Retinal pigment epithelial cell (primary cell): Measurements from ENCODE around the gene DUX4.
"Not testable (repeated sequence)": the region's sequence is repeated elsewhere in the genome, so short reads cannot be mapped to it uniquely, and the experiment has no call there.

Experiments used
- DNase-seq: peaks from one replicate; pipeline ENCODE4 v3.0.0-alpha.2; 2010; ENCODE audit warnings: low read depth
- H3K4me3 ChIP-seq: 2 replicates; pipeline ENCODE4 v1.5.1; 2011; ENCODE audit warnings: mild to moderate bottlenecking, low read length, control low read depth, moderate library complexity

DUX4 gene

GRCh38 chr4:190173428-190173827 lies at the start of gene DUX4:
TSS of gene DUX4 (plus strand) at chr4:190173774. CDS start at chr4:190173774, 0 bp downstream.
- not testable (repeated sequence) for DNase-seq, H3K4me3 ChIP-seq

DNA sequence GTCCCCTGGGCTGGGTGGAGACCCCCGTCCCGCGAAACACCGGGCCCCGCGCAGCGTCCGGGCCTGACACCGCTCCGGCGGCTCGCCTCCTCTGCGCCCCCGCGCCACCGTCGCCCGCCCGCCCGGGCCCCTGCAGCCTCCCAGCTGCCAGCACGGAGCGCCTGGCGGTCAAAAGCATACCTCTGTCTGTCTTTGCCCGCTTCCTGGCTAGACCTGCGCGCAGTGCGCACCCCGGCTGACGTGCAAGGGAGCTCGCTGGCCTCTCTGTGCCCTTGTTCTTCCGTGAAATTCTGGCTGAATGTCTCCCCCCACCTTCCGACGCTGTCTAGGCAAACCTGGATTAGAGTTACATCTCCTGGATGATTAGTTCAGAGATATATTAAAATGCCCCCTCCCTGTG lies 1.9 kb downstream of the DUX4 start:
- not testable (repeated sequence) for DNase-seq, H3K4me3 ChIP-seq

DNA sequence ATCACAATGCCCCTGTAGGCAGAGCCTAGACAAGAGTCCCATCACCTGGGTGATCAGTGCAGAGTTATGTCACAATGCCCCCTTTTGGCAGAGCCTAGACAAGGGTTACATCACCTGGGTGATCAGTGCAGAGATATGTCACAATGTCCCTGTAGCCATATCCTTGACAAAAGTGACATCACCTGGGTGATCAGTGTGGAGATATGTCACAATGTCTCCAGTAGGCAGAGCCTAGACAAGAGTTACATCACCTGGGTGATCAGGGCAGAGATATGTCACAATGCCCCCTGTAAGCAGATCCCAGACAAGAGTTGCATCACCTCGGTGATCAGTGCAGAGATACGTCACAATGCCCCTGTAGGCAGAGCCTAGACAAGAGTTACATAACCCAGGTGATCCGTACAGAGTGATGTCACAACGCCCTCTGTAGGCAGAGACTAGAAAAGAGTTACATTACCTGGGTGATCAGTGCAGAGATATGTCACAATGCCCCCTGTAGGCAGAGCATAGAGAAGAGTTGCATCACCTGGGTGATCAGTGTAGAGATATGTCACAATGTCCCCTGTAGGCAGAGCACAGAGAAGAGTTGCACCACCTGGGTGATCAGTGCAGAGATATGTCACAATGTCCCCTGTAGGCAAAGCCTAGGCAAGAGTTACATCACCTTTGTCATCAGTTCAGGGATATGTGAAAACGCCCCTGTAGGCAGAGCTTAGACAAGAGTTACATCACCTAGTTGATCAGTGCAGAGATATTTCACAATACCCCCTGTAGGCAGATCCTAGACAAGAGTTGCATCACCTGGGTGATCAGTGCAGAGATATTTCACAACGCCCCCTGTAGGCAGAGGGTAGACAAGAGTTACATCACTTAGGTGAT lies 4.4 kb downstream of the DUX4 start:
- DNase-seq, H3K4me3 ChIP-seq: not testable (repeated sequence)

DNA sequence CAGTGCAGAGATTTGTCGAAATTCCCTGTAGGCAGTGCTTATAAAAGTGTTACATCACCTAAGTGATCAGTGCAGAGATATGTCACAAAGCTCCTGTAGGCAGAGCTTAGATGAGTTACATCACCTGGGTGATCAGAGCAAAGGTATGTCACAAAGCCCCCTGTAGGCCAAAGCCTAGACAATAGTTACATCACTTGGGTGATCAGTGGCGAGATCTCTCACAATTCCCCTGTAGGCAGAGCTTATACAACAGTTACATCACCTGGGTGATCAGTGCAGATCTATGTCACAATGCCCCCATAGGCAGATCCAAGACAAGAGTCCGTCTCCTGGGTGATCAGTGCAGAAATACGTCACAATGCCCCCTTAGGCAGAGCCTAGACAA lies 5.0 kb downstream of the DUX4 start:
- H3K4me3 ChIP-seq = not testable (repeated sequence)

DNA sequence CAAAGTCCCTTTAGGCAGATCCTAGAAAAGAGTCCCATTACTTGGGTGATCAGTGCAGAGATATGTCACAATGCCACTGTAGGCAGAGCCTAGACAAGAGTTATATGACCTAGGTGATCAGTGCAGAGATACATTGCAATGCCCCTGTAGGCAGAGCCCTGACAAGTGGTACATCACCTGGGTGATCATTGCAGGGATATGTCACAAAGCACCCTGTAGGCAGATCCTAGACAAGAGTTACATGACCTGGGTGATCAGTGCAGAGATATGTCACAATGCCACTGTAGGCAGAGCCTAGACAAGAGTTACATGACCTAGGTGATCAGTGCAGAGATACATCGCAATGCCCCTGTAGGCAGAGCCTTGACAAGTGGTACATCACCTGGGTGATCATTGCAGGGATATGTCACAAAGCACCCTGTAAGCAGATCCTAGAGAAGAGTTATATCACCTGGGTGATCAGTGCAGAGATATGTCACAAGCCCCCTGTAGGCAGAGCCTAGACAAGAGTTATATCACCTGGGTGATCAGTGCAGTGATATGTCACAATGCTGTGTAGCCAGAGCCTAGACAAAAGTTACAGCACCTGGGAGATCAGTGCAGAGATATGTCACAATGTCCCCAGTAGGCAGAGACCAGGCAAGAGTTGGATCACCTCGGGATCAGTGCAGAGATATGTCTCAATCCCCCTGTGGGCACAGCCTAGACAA lies 5.6 kb downstream of the DUX4 start:
- H3K4me3 ChIP-seq = not testable (repeated sequence)

More for the DNA sequence above, 5.0 kb downstream of the DUX4 start:
- DNase-seq = not testable (repeated sequence)

GRCh38 chr4:190179740-190180094 lies 6.1 kb downstream of the DUX4 start:
- not testable (repeated sequence) for DNase-seq, H3K4me3 ChIP-seq

More for the DNA sequence above, 5.6 kb downstream of the DUX4 start:
- DNase-seq = not testable (repeated sequence)

- DNase-seq = not testable (repeated sequence)
Observed at GRCh38 chr4:190180947-190181346, 7.4 kb downstream of the DUX4 start.

DNA sequence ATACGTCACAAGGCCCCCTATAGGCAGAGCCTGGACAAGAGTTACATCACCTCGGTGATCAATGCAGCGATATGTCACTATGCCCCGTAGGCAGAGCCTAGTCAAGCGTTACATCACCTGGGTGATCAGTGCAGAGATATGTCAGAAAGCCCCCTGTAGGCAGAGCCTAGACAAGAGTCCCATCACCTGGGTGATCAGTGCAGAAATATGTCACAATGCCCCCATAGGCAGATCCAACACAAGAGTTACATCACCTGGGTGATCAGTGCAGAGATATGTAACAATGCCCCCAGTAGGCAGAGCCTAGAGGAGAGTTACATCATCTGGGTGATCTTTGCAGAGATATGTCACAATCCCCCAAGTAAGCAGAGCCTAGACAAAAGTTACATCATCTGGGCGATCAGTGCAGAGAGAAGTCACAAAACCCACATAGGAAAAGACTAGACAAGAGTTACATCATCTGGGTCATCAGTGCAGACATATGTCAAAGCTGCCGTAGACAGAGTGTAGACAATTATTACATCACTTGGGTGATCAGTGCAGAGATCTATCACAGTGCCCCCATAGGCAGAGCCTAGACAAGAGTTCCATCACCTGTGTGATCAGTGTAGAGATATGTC lies 8.0 kb downstream of the DUX4 start:
- not testable (repeated sequence) for H3K4me3 ChIP-seq, DNase-seq

More at GRCh38 chr4:190180947-190181346, 7.4 kb downstream of the DUX4 start:
- H3K4me3 ChIP-seq = not testable (repeated sequence)

DNA sequence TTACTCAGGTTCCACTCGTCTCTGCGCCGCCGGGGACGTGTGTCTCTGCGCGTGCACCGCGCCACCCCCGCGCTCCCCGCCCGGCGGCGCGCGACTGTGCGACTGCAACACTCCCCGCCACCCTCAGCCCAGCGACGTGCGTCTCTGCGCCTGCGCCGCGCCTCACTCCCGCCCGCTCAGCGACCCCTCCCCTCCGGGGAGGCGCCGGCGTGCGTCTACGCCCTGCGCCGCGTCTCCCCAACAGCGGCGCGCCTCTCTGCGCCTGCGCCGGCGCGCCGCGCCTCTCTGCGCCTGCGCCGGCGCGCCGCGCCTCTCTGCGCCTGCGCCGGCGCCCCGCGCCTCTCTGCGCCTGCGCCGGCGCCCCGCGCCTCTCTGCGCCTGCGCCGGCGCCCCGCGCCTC lies 29.9 kb downstream of the DUX4 start:
- not testable (repeated sequence) for DNase-seq, H3K4me3 ChIP-seq
